OCI-LY7 (cell line): ENCODE results near the gene SFT2D1. TPM values are rescaled to one million over a fixed set of nuclear protein-coding genes. Genes with fewer than 3 reads are reported as not detected.

Experiments used
- BruUV-seq: library from RNA; stranded (reverse); fragments of 400-500 nt; replicated peaks from 2 replicates; lab custom pipeline; 2021; lab: Mats Ljungman, UMichigan
- CTCF ChIA-PET: fragments of 300-600 bp; sonication (Branson Sonifier 250); formaldehyde crosslinking; loops from one replicate; lab custom pipeline; 2022; ENCODE audit warnings: antibody characterized with exemption; ENCODE audit not compliant: unreplicated experiment; lab: Charles Lee
- POLR2A ChIA-PET: fragments of 300-600 bp; sonication (Branson Sonifier 250); formaldehyde crosslinking; loops from one replicate; lab custom pipeline; 2022; ENCODE audit warnings: antibody characterized with exemption; lab: Charles Lee
- DNase-seq: peaks from one replicate; pipeline ENCODE4 v3.0.0-alpha.2; 2015; ENCODE audit warnings: low spot score
- H2AFZ ChIP-seq: fragments of 200-600 bp; sonication (generic), shearing (Covaris generic); 2 replicates; pipeline ENCODE4 v1.6.1; 2014; ENCODE audit warnings: mild to moderate bottlenecking, antibody characterized with exemption, low read length, moderate library complexity
- H3K27ac ChIP-seq: fragments of 200-600 bp; sonication (generic); 2 replicates; pipeline ENCODE4 v1.5.1; 2014; ENCODE audit warnings: mixed run types, low read depth, mild to moderate bottlenecking, moderate library complexity, low read length, inconsistent platforms; ENCODE audit not compliant: poor library complexity, severe bottlenecking
- H3K36me3 ChIP-seq: fragments of 200-600 bp; sonication (generic); 2 replicates; pipeline ENCODE4 v1.6.1; 2014; ENCODE audit warnings: mild to moderate bottlenecking, antibody characterized with exemption, low read length, moderate library complexity, mixed read lengths; ENCODE audit not compliant: insufficient read depth
- H3K4me1 ChIP-seq: fragments of 200-600 bp; sonication (generic); 2 replicates; pipeline ENCODE4 v1.5.1; 2014; ENCODE audit warnings: mild to moderate bottlenecking, low read length; ENCODE audit not compliant: insufficient read depth, poor library complexity, severe bottlenecking
- H3K4me2 ChIP-seq: fragments of 200-600 bp; sonication (generic); 2 replicates; pipeline ENCODE4 v1.6.1; 2014; ENCODE audit warnings: mild to moderate bottlenecking, low read length
- H3K4me3 ChIP-seq: fragments of 200-600 bp; sonication (generic); 2 replicates; pipeline ENCODE4 v1.5.1; 2014; ENCODE audit warnings: mild to moderate bottlenecking, low read depth, low read length; ENCODE audit not compliant: poor library complexity, severe bottlenecking
- H3K79me2 ChIP-seq: fragments of 200-600 bp; sonication (generic); 2 replicates; pipeline ENCODE4 v1.6.1; 2016; ENCODE audit warnings: low read depth, mild to moderate bottlenecking, low read length, moderate library complexity, mixed read lengths; ENCODE audit not compliant: insufficient read depth
- H3K9me2 ChIP-seq: fragments of 200-600 bp; sonication (generic); 2 replicates; pipeline ENCODE4 v1.6.1; 2016; ENCODE audit warnings: mild to moderate bottlenecking, low read length, mixed read lengths; ENCODE audit not compliant: insufficient read depth
- H3K9me3 ChIP-seq: fragments of 200-600 bp; sonication (generic); 2 replicates; pipeline ENCODE4 v1.6.1; 2014; ENCODE audit warnings: mild to moderate bottlenecking, mixed run types, low read length, mixed read lengths
- H4K20me1 ChIP-seq: fragments of 200-600 bp; sonication (generic); 2 replicates; pipeline ENCODE4 v1.6.1; 2014; ENCODE audit warnings: mild to moderate bottlenecking, antibody characterized with exemption, low read length, moderate library complexity, mixed read lengths; ENCODE audit not compliant: insufficient read depth
- EZH2phosphoT487 ChIP-seq: fragments of 200-600 bp; sonication (generic); IDR thresholded peaks from 2 replicates; pipeline ENCODE4 v1.6.1; 2018; ENCODE audit warnings: low read depth, borderline replicate concordance, mild to moderate bottlenecking, mixed run types, antibody characterized with exemption, low read length, moderate library complexity, mixed read lengths
- intact Hi-C: fragments of 100-400 bp; cut with micrococcal nuclease; formaldehyde crosslinking; loops from one replicate; pipeline ENCODE4 v1.10.0; 2022; ENCODE audit not compliant: unreplicated experiment
- total RNA-seq, 2 experiments: library from RNA; depleted of rRNA in 1 of 2; stranded (reverse); fragments of >200 nt in 1 of 2; shearing (Covaris generic) in 1 of 2; gene quantifications; 2 replicates each; pipeline ENCODE4 v1.2.3, GENCODE V29; 2014 to 2022
- TF ChIP-seq, protein P1 (sequence below): fragments of 200-600 bp; sonication (generic); conservative IDR thresholded peaks from 2 replicates; pipeline ENCODE4 v1.5.1; 2014; ENCODE audit warnings: mild to moderate bottlenecking, antibody characterized with exemption, low read length, moderate library complexity, mixed read lengths

SFT2D1 gene
- total RNA-seq, 2 experiments from 2014 or later = 43.4 to 63.9 TPM

DNA sequence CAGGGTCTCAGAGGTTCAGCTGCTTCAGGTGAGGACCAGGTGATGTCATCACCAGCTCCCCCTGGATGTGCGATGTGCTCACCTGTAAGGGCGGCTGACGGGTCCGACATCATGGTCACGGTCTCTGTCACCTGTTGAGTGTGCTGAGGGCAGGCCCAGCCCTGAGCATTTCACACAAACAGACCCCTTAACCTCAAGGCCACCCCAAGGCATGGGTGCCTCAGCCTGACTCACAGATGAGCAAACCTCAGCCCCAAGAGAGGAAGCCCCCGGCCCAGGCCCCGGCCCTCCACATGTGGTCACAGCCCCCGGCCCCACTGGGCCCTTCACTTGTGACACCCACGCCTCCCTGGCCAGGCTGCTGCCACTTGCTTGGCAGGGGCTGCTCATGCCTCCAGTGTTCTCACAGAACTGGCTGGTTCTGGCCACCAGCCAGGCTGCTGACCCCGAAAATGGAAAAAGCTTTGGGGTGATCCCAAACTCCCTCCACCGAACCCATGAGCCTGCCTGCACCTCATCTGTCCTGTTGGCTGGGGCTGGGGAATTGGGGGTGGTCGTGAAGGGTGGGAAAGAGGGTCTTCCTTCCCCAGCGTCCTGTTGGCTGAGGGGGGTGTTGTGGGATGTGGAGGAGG is 67.5 kb downstream of the SFT2D1 start:
- Histone ChIP-seq H3K4me1 (peaks cover 9% of the 10 kb centered on the region), H4K20me1 (no peaks in the 10 kb centered on the region), H3K27ac (no peak overlapping the region), H3K4me2 (no peak overlapping the region), H3K4me3 (no peak overlapping the region), H2AFZ (no peak overlapping the region), H3K9me3 (no peaks in the 10 kb centered on the region), H3K79me2 (no peaks in the 10 kb centered on the region), H3K36me3 (no peaks in the 10 kb centered on the region), H3K9me2 (no peaks in the 10 kb centered on the region)
- TF ChIP-seq, protein P1, sequence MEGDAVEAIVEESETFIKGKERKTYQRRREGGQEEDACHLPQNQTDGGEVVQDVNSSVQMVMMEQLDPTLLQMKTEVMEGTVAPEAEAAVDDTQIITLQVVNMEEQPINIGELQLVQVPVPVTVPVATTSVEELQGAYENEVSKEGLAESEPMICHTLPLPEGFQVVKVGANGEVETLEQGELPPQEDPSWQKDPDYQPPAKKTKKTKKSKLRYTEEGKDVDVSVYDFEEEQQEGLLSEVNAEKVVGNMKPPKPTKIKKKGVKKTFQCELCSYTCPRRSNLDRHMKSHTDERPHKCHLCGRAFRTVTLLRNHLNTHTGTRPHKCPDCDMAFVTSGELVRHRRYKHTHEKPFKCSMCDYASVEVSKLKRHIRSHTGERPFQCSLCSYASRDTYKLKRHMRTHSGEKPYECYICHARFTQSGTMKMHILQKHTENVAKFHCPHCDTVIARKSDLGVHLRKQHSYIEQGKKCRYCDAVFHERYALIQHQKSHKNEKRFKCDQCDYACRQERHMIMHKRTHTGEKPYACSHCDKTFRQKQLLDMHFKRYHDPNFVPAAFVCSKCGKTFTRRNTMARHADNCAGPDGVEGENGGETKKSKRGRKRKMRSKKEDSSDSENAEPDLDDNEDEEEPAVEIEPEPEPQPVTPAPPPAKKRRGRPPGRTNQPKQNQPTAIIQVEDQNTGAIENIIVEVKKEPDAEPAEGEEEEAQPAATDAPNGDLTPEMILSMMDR = no peak
- no peak for TF ChIP-seq EZH2phosphoT487
- intact Hi-C loops = loop anchor here (1.0 to 5.0 kb wide), 6 partner anchors 38 to 388 kb away; no protein-coding TSS in a partner anchor
- CTCF ChIA-PET = interaction anchor here (0.9 kb wide), 1 partner anchor 126 kb away, joined by 3 read pairs; no protein-coding TSS in a partner anchor
- no peak for DNase-seq
- no TSS peak for BruUV-seq
- POLR2A ChIA-PET = interaction anchor here (0.6 to 1.4 kb wide), 3 partner anchors 24 to 106 kb away, joined by 3 to 4 read pairs (median 3); no protein-coding TSS in a partner anchor

DNA sequence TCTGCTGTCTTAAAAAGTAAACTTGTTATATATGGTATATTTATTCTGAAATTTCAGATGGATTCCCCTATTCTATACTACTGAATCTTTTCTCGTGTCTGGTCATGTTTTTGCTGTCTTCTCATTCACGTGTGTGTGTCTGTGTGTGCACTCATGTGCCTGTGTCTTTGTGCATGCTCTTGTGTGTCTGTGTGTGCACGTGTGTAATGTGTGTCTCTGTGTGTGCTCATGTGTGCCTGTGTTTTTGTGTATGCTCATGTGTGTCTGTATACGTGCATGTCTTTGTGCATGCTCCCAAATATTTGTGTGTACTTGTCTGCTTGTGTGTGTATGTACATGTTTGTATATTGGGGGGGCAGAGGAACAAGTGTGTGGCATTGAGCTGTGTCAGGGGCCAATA is 68.2 kb downstream of the SFT2D1 start:
- TF ChIP-seq, protein P1 = no peak
- TF ChIP-seq EZH2phosphoT487 = no peak
- Histone ChIP-seq H4K20me1 (no peaks in the 10 kb centered on the region), H3K4me2 (no peak overlapping the region), H3K4me3 (no peak overlapping the region), H3K9me2 (no peaks in the 10 kb centered on the region), H3K9me3 (no peaks in the 10 kb centered on the region), H3K79me2 (no peaks in the 10 kb centered on the region), H3K27ac (no peak overlapping the region), H3K4me1 (peaks cover 9% of the 10 kb centered on the region), H3K36me3 (no peaks in the 10 kb centered on the region), H2AFZ (no peak overlapping the region)
- intact Hi-C loops = loop anchor here (2.0 kb wide), 1 partner anchor 167 kb away; no protein-coding TSS in a partner anchor
- ChIA-PET CTCF (interaction anchor here (0.9 kb wide), 1 partner anchor 126 kb away, joined by 3 read pairs; no protein-coding TSS in a partner anchor), POLR2A (interaction anchor here (1.0 to 1.4 kb wide), 2 partner anchors 37 to 107 kb away, joined by 3 to 4 read pairs; no protein-coding TSS in a partner anchor)
- BruUV-seq = no TSS peak
- no peak for DNase-seq

DNA sequence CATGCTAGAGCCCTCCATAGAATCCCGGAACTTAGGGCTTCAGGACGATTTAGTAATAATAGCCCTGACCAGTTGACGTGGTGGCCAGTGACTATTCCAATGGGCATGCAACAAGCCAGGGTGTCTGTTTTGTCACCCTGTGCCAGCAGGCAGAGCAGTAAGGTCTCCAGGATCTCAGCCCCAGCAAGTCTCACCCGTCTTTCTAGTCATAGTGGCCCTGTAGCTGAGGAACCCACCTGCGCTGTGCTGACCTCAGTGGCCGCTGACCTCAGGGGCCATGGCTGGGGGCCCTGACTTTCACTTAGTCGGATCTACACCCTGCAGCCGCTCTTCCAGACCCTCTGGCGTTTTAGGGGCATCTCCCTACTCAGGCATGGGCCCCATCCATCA is 71.0 kb downstream of the SFT2D1 start:
- no peak for TF ChIP-seq EZH2phosphoT487
- TF ChIP-seq, protein P1 = no peak
- H3K79me2 ChIP-seq = no peaks in the 10 kb centered on the region
- H3K4me1 ChIP-seq = peaks cover 9% of the 10 kb centered on the region
- ChIA-PET POLR2A (no interaction called here), CTCF (no interaction called here)
- H3K36me3 ChIP-seq = no peaks in the 10 kb centered on the region
- intact Hi-C loops = no loop called here
- DNase-seq = no peak
- H3K4me2 ChIP-seq = no peak overlapping the region
- no peaks in the 10 kb centered on the region for H3K9me3 ChIP-seq
- H2AFZ ChIP-seq = no peak overlapping the region
- no peak overlapping the region for H3K4me3 ChIP-seq
- no peaks in the 10 kb centered on the region for H3K9me2 ChIP-seq
- no peak overlapping the region for H3K27ac ChIP-seq
- no TSS peak for BruUV-seq
- no peaks in the 10 kb centered on the region for H4K20me1 ChIP-seq
